OCI-LY7 (cell line): ENCODE data around the gene SPATA12. TPM values are rescaled to one million over a fixed set of nuclear protein-coding genes. Genes with fewer than 3 reads are reported as not detected.

Experiments
- BruUV-seq: library from RNA; stranded (reverse); fragments of 400-500 nt; replicated peaks from 2 replicates; lab custom pipeline; 2021; lab: Mats Ljungman, UMichigan
- CTCF ChIA-PET: fragments of 300-600 bp; sonication (Branson Sonifier 250); formaldehyde crosslinking; loops from one replicate; lab custom pipeline; 2022; ENCODE audit warnings: antibody characterized with exemption; ENCODE audit not compliant: unreplicated experiment; lab: Charles Lee
- POLR2A ChIA-PET: fragments of 300-600 bp; sonication (Branson Sonifier 250); formaldehyde crosslinking; loops from one replicate; lab custom pipeline; 2022; ENCODE audit warnings: antibody characterized with exemption; lab: Charles Lee
- DNase-seq: peaks from one replicate; pipeline ENCODE4 v3.0.0-alpha.2; 2015; ENCODE audit warnings: low spot score
- H2AFZ ChIP-seq: fragments of 200-600 bp; sonication (generic), shearing (Covaris generic); 2 replicates; pipeline ENCODE4 v1.6.1; 2014; ENCODE audit warnings: mild to moderate bottlenecking, antibody characterized with exemption, low read length, moderate library complexity
- H3K27ac ChIP-seq: fragments of 200-600 bp; sonication (generic); 2 replicates; pipeline ENCODE4 v1.5.1; 2014; ENCODE audit warnings: mixed run types, low read depth, mild to moderate bottlenecking, moderate library complexity, low read length, inconsistent platforms; ENCODE audit not compliant: poor library complexity, severe bottlenecking
- H3K36me3 ChIP-seq: fragments of 200-600 bp; sonication (generic); 2 replicates; pipeline ENCODE4 v1.6.1; 2014; ENCODE audit warnings: mild to moderate bottlenecking, antibody characterized with exemption, low read length, moderate library complexity, mixed read lengths; ENCODE audit not compliant: insufficient read depth
- H3K4me1 ChIP-seq: fragments of 200-600 bp; sonication (generic); 2 replicates; pipeline ENCODE4 v1.5.1; 2014; ENCODE audit warnings: mild to moderate bottlenecking, low read length; ENCODE audit not compliant: insufficient read depth, poor library complexity, severe bottlenecking
- H3K4me2 ChIP-seq: fragments of 200-600 bp; sonication (generic); 2 replicates; pipeline ENCODE4 v1.6.1; 2014; ENCODE audit warnings: mild to moderate bottlenecking, low read length
- H3K4me3 ChIP-seq: fragments of 200-600 bp; sonication (generic); 2 replicates; pipeline ENCODE4 v1.5.1; 2014; ENCODE audit warnings: mild to moderate bottlenecking, low read depth, low read length; ENCODE audit not compliant: poor library complexity, severe bottlenecking
- H3K79me2 ChIP-seq: fragments of 200-600 bp; sonication (generic); 2 replicates; pipeline ENCODE4 v1.6.1; 2016; ENCODE audit warnings: low read depth, mild to moderate bottlenecking, low read length, moderate library complexity, mixed read lengths; ENCODE audit not compliant: insufficient read depth
- H3K9me2 ChIP-seq: fragments of 200-600 bp; sonication (generic); 2 replicates; pipeline ENCODE4 v1.6.1; 2016; ENCODE audit warnings: mild to moderate bottlenecking, low read length, mixed read lengths; ENCODE audit not compliant: insufficient read depth
- H3K9me3 ChIP-seq: fragments of 200-600 bp; sonication (generic); 2 replicates; pipeline ENCODE4 v1.6.1; 2014; ENCODE audit warnings: mild to moderate bottlenecking, mixed run types, low read length, mixed read lengths
- H4K20me1 ChIP-seq: fragments of 200-600 bp; sonication (generic); 2 replicates; pipeline ENCODE4 v1.6.1; 2014; ENCODE audit warnings: mild to moderate bottlenecking, antibody characterized with exemption, low read length, moderate library complexity, mixed read lengths; ENCODE audit not compliant: insufficient read depth
- CTCF ChIP-seq: fragments of 200-600 bp; sonication (generic); conservative IDR thresholded peaks from 2 replicates; pipeline ENCODE4 v1.5.1; 2014; ENCODE audit warnings: mild to moderate bottlenecking, antibody characterized with exemption, low read length, moderate library complexity, mixed read lengths
- EZH2phosphoT487 ChIP-seq: fragments of 200-600 bp; sonication (generic); IDR thresholded peaks from 2 replicates; pipeline ENCODE4 v1.6.1; 2018; ENCODE audit warnings: low read depth, borderline replicate concordance, mild to moderate bottlenecking, mixed run types, antibody characterized with exemption, low read length, moderate library complexity, mixed read lengths
- intact Hi-C: fragments of 100-400 bp; cut with micrococcal nuclease; formaldehyde crosslinking; loops from one replicate; pipeline ENCODE4 v1.10.0; 2022; ENCODE audit not compliant: unreplicated experiment
- total RNA-seq, 2 experiments: library from RNA; depleted of rRNA in 1 of 2; stranded (reverse); fragments of >200 nt in 1 of 2; shearing (Covaris generic) in 1 of 2; gene quantifications; 2 replicates each; pipeline ENCODE4 v1.2.3, GENCODE V29; 2014 to 2022

Gene SPATA12
- total RNA-seq, 2 experiments from 2014 or later = 0.13 TPM; not detected in 1

GRCh38 chr3:57120040-57120439, 59.6 kb downstream of the SPATA12 start:
- Histone ChIP-seq H3K36me3 (no peaks in the 10 kb centered on the region), H2AFZ (no peak overlapping the region), H3K4me3 (no peak overlapping the region), H3K9me2 (no peaks in the 10 kb centered on the region), H4K20me1 (no peaks in the 10 kb centered on the region), H3K4me1 (peaks cover 7% of the 10 kb centered on the region), H3K4me2 (no peak overlapping the region), H3K9me3 (no peaks in the 10 kb centered on the region), H3K27ac (no peak overlapping the region), H3K79me2 (no peaks in the 10 kb centered on the region)
- ChIA-PET POLR2A (interaction anchor here (0.5 to 0.9 kb wide), 2 partner anchors 28 to 76 kb away, joined by 3 to 4 read pairs; no protein-coding TSS in a partner anchor), CTCF (no interaction called here)
- intact Hi-C loops = no loop called here
- no TSS peak for BruUV-seq
- TF ChIP-seq CTCF = no peak
- TF ChIP-seq EZH2phosphoT487 = no peak
- no peak for DNase-seq

GRCh38 chr3:57120451-57121174, 60.1 kb downstream of the SPATA12 start:
- DNase-seq = no peak
- Histone ChIP-seq H3K36me3 (no peaks in the 10 kb centered on the region), H2AFZ (no peak overlapping the region), H4K20me1 (no peaks in the 10 kb centered on the region), H3K9me2 (no peaks in the 10 kb centered on the region), H3K4me1 (peaks cover 1% of the 10 kb centered on the region), H3K4me2 (no peak overlapping the region), H3K27ac (no peak overlapping the region), H3K4me3 (no peak overlapping the region), H3K9me3 (no peaks in the 10 kb centered on the region), H3K79me2 (no peaks in the 10 kb centered on the region)
- BruUV-seq = no TSS peak
- ChIA-PET POLR2A (no interaction called here), CTCF (no interaction called here)
- intact Hi-C loops = no loop called here
- TF ChIP-seq EZH2phosphoT487 (no peak), CTCF (no peak)

Other genes with a start within 250 kb of the SPATA12 start
- 0.06 TPM in 1 of 2 replicates, not detected in the other for gene IL17RD, start 104.7 kb downstream of the SPATA12 start, total RNA-seq (2014; rRNA removed; shearing (Covaris generic))
- gene IL17RD, start 104.7 kb downstream of the SPATA12 start, total RNA-seq (2022) = 0.35 and 0.36 TPM in 2 replicates
- 6.9 and 10.1 TPM in 2 replicates for gene HESX1, start 139.3 kb downstream of the SPATA12 start, total RNA-seq (2014; rRNA removed; shearing (Covaris generic))
- gene HESX1, start 139.3 kb downstream of the SPATA12 start, total RNA-seq (2022) = 4.7 and 6.0 TPM in 2 replicates
- gene APPL1, start 167.1 kb downstream of the SPATA12 start, total RNA-seq (2014; rRNA removed; shearing (Covaris generic)) = 43.3 and 45.9 TPM in 2 replicates
- gene APPL1, start 167.1 kb downstream of the SPATA12 start, total RNA-seq (2022) = 51.1 and 54.5 TPM in 2 replicates
- gene ASB14, start 232.0 kb downstream of the SPATA12 start, total RNA-seq (2014; rRNA removed; shearing (Covaris generic)) = 0.06 and 0.18 TPM in 2 replicates
- gene ASB14, start 232.0 kb downstream of the SPATA12 start, total RNA-seq (2022) = not detected in 2 replicates